GM23338 (cell line): Measurements from ENCODE around the gene NCKAP5. TPM values are rescaled to one million over a fixed set of nuclear protein-coding genes. Genes with fewer than 3 reads are reported as not detected.

Source experiments
- ATAC-seq: fragments of 200-7000 bp; cut with Tn5 transposase; 3 replicates; pipeline ENCODE4 v1.9.1; 2020
- DNase-seq: peaks from one replicate; pipeline ENCODE4 v3.0.0-alpha.2; 2015; ENCODE audit warnings: low spot score
- H2AFZ ChIP-seq: fragments of 200-600 bp; sonication (generic); 2 replicates; pipeline ENCODE4 v1.8.0; 2016; ENCODE audit warnings: antibody characterized with exemption, mild to moderate bottlenecking, moderate library complexity
- H3F3A ChIP-seq: fragments of 200-600 bp; sonication (generic); replicated peaks from 2 replicates; pipeline ENCODE4 v1.8.0; 2017; ENCODE audit warnings: antibody characterized with exemption, mixed run types, low read depth
- H3K27ac ChIP-seq: fragments of 200-600 bp; sonication (generic); 2 replicates; pipeline ENCODE4 v1.6.1; 2016; ENCODE audit warnings: low read depth
- H3K27me3 ChIP-seq: fragments of 200-600 bp; sonication (generic); 2 replicates; pipeline ENCODE4 v1.8.0; 2016; ENCODE audit warnings: mild to moderate bottlenecking, mixed run types, moderate library complexity; ENCODE audit not compliant: insufficient read depth
- H3K36me3 ChIP-seq: fragments of 200-600 bp; sonication (generic); 2 replicates; pipeline ENCODE4 v1.8.0; 2016; ENCODE audit warnings: mild to moderate bottlenecking; ENCODE audit not compliant: insufficient read depth
- H3K4me1 ChIP-seq: fragments of 200-600 bp; sonication (generic); 2 replicates; pipeline ENCODE4 v1.8.0; 2016; ENCODE audit warnings: mild to moderate bottlenecking, moderate library complexity; ENCODE audit not compliant: insufficient read depth
- H3K4me2 ChIP-seq: fragments of 200-600 bp; sonication (generic); 2 replicates; pipeline ENCODE4 v1.7.1; 2017; ENCODE audit warnings: mixed run types
- H3K4me3 ChIP-seq: fragments of 200-600 bp; sonication (generic); 2 replicates; pipeline ENCODE4 v1.6.1; 2016; ENCODE audit warnings: mixed run types
- H3K79me2 ChIP-seq: fragments of 200-600 bp; sonication (generic); replicated peaks from 2 replicates; pipeline ENCODE4 v1.8.0; 2017; ENCODE audit warnings: mild to moderate bottlenecking; ENCODE audit not compliant: insufficient read depth
- H3K9me2 ChIP-seq: fragments of 200-600 bp; sonication (generic); 2 replicates; pipeline ENCODE4 v1.8.0; 2017; ENCODE audit not compliant: insufficient read depth
- H4K20me1 ChIP-seq: fragments of 200-600 bp; sonication (generic); replicated peaks from 2 replicates; pipeline ENCODE4 v1.8.0; 2017; ENCODE audit warnings: mild to moderate bottlenecking; ENCODE audit not compliant: insufficient read depth
- H3K27ac Mint-ChIP-seq: 2 replicates; pipeline ENCODE4 v1.8.0; 2020; ENCODE audit warnings: inconsistent platforms, mild to moderate bottlenecking, moderate library complexity, mixed read lengths
- H3K27me3 Mint-ChIP-seq: 3 replicates; pipeline ENCODE4 v1.8.0; 2022; ENCODE audit warnings: low read depth, mild to moderate bottlenecking, moderate library complexity, mixed read lengths, inconsistent platforms; ENCODE audit not compliant: insufficient read depth, poor library complexity
- H3K36me3 Mint-ChIP-seq: 3 replicates; pipeline ENCODE4 v1.8.0; 2021; ENCODE audit warnings: low read depth, mild to moderate bottlenecking, inconsistent platforms, moderate library complexity, mixed read lengths
- H3K4me1 Mint-ChIP-seq: 3 replicates; pipeline ENCODE4 v1.8.0; 2020; ENCODE audit warnings: mild to moderate bottlenecking, inconsistent platforms, mixed read lengths
- H3K4me3 Mint-ChIP-seq: 3 replicates; pipeline ENCODE4 v1.8.0; 2021; ENCODE audit warnings: moderate library complexity, mild to moderate bottlenecking, inconsistent platforms, mixed read lengths
- H3K9me3 Mint-ChIP-seq: 3 replicates; pipeline ENCODE4 v1.8.0; 2020; ENCODE audit warnings: moderate library complexity, mild to moderate bottlenecking, inconsistent platforms, mixed read lengths
- CREB1 ChIP-seq: fragments of 250-450 bp; sonication (Bioruptor Pico); IDR thresholded peaks from 2 replicates; pipeline ENCODE4 v1.5.0; 2020; ENCODE audit warnings: low read depth, mild to moderate bottlenecking, moderate library complexity
- CTCF ChIP-seq, 2 experiments: fragments of 200-600 bp in 1 of 2; sonication (generic) in 1 of 2; conservative IDR thresholded peaks; 2 replicates each; pipeline versions ENCODE4 v1.5.1 to v1.6.1; 2016 to 2017; ENCODE audit warnings: antibody characterized with exemption in 2 of 2, low read depth in 2 of 2, mild to moderate bottlenecking in 2 of 2, moderate library complexity in 1 of 2
- ETS1 ChIP-seq: IDR thresholded peaks from 2 replicates; pipeline ENCODE4 v1.6.1; 2016; ENCODE audit warnings: antibody characterized with exemption
- EZH2 ChIP-seq: fragments of 200-600 bp; sonication (generic); IDR thresholded peaks from one replicate; pipeline ENCODE4 v1.8.0; 2017; ENCODE audit warnings: antibody characterized with exemption, mild to moderate bottlenecking, low read depth; ENCODE audit not compliant: unreplicated experiment
- EZH2phosphoT487 ChIP-seq: fragments of 200-600 bp; sonication (generic); IDR thresholded peaks from one replicate; pipeline ENCODE4 v1.8.1; 2018; ENCODE audit warnings: antibody characterized with exemption; ENCODE audit not compliant: unreplicated experiment
- JUNB ChIP-seq: IDR thresholded peaks from one replicate; pipeline ENCODE4 v1.6.1; 2016; ENCODE audit warnings: antibody characterized with exemption; ENCODE audit not compliant: unreplicated experiment
- NANOG ChIP-seq: IDR thresholded peaks from 2 replicates; pipeline ENCODE4 v1.6.1; 2016; ENCODE audit warnings: antibody characterized with exemption, borderline replicate concordance
- POLR2AphosphoS5 ChIP-seq: IDR thresholded peaks from 2 replicates; pipeline ENCODE4 v1.6.1; 2016; ENCODE audit warnings: antibody characterized with exemption, low read depth
- REST ChIP-seq: IDR thresholded peaks from one replicate; pipeline ENCODE4 v1.6.1; 2018; ENCODE audit warnings: antibody characterized with exemption; ENCODE audit not compliant: unreplicated experiment
- STAT1 ChIP-seq: IDR thresholded peaks from one replicate; pipeline ENCODE4 v1.6.1; 2016; ENCODE audit warnings: antibody characterized with exemption; ENCODE audit not compliant: unreplicated experiment
- ZNF114 ChIP-seq: fragments of 250-450 bp; sonication (Bioruptor Pico); IDR thresholded peaks from 2 replicates; pipeline ENCODE4 v1.5.0; 2020; ENCODE audit warnings: mild to moderate bottlenecking, moderate library complexity
- ZNF331 ChIP-seq: fragments of 250-450 bp; sonication (Bioruptor Pico); IDR thresholded peaks from 2 replicates; pipeline ENCODE4 v1.5.0; 2020; ENCODE audit warnings: low read depth, mild to moderate bottlenecking, moderate library complexity
- polyA plus RNA-seq: library from polyadenylated mRNA; unstranded; fragments of >200 nt; fragmentation: Nextera tagmentation; extraction: Ambion mirVana; gene quantifications from 2 replicates; pipeline ENCODE4 v1.2.1, GENCODE V29; 2016
- total RNA-seq: library from RNA; depleted of rRNA; stranded (reverse); fragments of >200 nt; shearing (Covaris generic); gene quantifications from 2 replicates; pipeline ENCODE4 v1.2.3, GENCODE V29; 2014
- TF ChIP-seq, protein P1 (sequence below): fragments of 250-450 bp; sonication (Bioruptor Pico); IDR thresholded peaks from 2 replicates; pipeline ENCODE4 v1.5.0; 2020; ENCODE audit warnings: mild to moderate bottlenecking, moderate library complexity

The NCKAP5 gene
- total and polyA plus RNA-seq, 2 experiments from 2014 or later: 0.34 to 0.73 TPM

DNA sequence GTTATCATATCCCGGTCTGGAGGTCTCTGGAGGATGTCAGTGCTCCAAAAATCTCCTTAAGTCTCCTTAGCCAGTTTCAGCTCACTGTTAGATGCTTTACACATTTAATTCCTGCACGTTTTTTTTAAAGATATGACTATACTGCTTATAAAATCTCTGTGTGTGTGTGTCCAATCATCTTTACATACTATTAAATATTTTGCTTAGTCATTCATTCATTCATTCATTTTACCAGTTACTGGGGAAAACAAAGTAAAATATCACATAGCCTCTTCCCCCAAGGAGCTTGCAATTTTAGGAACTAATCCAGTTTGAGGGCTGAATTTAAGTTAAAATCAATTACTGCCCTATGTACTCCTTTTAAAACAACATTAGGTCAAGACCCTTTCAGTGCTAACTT lies 605.1 kb downstream of the NCKAP5 start:
- H3K9me3 Mint-ChIP-seq: no peaks in the 10 kb centered on the region
- Histone ChIP-seq H2AFZ (no peak overlapping the region), H3K79me2 (no peaks in the 10 kb centered on the region), H3K4me3 (no peak overlapping the region), H3K27me3 (no peaks in the 10 kb centered on the region), H3K36me3 (no peaks in the 10 kb centered on the region), H4K20me1 (no peaks in the 10 kb centered on the region), H3F3A (no peaks in the 10 kb centered on the region), H3K9me2 (no peaks in the 10 kb centered on the region), H3K27ac (no peak overlapping the region), H3K4me2 (no peak overlapping the region), H3K4me1 (no peaks in the 10 kb centered on the region)
- H3K27me3 Mint-ChIP-seq: no peaks in the 10 kb centered on the region
- no peaks in the 10 kb centered on the region; the same call in 2 of the 3 replicates for H3K4me1 Mint-ChIP-seq
- DNase-seq: no peak
- TF ChIP-seq, protein P1, sequence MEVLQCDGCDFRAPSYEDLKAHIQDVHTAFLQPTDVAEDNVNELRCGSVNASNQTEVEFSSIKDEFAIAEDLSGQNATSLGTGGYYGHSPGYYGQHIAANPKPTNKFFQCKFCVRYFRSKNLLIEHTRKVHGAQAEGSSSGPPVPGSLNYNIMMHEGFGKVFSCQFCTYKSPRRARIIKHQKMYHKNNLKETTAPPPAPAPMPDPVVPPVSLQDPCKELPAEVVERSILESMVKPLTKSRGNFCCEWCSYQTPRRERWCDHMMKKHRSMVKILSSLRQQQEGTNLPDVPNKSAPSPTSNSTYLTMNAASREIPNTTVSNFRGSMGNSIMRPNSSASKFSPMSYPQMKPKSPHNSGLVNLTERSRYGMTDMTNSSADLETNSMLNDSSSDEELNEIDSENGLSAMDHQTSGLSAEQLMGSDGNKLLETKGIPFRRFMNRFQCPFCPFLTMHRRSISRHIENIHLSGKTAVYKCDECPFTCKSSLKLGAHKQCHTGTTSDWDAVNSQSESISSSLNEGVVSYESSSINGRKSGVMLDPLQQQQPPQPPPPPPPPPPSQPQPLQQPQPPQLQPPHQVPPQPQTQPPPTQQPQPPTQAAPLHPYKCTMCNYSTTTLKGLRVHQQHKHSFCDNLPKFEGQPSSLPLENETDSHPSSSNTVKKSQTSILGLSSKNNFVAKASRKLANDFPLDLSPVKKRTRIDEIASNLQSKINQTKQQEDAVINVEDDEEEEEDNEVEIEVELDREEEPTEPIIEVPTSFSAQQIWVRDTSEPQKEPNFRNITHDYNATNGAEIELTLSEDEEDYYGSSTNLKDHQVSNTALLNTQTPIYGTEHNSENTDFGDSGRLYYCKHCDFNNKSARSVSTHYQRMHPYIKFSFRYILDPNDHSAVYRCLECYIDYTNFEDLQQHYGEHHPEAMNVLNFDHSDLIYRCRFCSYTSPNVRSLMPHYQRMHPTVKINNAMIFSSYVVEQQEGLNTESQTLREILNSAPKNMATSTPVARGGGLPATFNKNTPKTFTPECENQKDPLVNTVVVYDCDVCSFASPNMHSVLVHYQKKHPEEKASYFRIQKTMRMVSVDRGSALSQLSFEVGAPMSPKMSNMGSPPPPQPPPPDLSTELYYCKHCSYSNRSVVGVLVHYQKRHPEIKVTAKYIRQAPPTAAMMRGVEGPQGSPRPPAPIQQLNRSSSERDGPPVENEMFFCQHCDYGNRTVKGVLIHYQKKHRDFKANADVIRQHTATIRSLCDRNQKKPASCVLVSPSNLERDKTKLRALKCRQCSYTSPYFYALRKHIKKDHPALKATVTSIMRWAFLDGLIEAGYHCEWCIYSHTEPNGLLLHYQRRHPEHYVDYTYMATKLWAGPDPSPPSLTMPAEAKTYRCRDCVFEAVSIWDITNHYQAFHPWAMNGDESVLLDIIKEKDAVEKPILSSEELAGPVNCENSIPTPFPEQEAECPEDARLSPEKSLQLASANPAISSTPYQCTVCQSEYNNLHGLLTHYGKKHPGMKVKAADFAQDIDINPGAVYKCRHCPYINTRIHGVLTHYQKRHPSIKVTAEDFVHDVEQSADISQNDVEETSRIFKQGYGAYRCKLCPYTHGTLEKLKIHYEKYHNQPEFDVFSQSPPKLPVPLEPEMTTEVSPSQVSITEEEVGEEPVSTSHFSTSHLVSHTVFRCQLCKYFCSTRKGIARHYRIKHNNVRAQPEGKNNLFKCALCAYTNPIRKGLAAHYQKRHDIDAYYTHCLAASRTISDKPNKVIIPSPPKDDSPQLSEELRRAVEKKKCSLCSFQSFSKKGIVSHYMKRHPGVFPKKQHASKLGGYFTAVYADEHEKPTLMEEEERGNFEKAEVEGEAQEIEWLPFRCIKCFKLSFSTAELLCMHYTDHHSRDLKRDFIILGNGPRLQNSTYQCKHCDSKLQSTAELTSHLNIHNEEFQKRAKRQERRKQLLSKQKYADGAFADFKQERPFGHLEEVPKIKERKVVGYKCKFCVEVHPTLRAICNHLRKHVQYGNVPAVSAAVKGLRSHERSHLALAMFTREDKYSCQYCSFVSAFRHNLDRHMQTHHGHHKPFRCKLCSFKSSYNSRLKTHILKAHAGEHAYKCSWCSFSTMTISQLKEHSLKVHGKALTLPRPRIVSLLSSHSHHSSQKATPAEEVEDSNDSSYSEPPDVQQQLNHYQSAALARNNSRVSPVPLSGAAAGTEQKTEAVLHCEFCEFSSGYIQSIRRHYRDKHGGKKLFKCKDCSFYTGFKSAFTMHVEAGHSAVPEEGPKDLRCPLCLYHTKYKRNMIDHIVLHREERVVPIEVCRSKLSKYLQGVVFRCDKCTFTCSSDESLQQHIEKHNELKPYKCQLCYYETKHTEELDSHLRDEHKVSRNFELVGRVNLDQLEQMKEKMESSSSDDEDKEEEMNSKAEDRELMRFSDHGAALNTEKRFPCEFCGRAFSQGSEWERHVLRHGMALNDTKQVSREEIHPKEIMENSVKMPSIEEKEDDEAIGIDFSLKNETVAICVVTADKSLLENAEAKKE: no peak
- TF ChIP-seq STAT1 (no peak), EZH2phosphoT487 (no peak), POLR2AphosphoS5 (no peak), REST (no peak), ETS1 (no peak), CREB1 (CRISPR knock-in tag) (no peak), ZNF114 (no peak), CTCF (conservative IDR thresholded peaks at IDR 0.05; ENCODE audit: low read depth in 2 of 2) (no peak), NANOG (no peak), JUNB (no peak), ZNF331 (CRISPR knock-in tag) (no peak), EZH2 (no peak)
- H3K27ac Mint-ChIP-seq: no peak overlapping the region
- no peak for ATAC-seq
- no peak overlapping the region for H3K4me3 Mint-ChIP-seq
- H3K36me3 Mint-ChIP-seq: no peaks in the 10 kb centered on the region
